Duodenal mucosa (tissue), 2 donors: Measurements from ENCODE around the gene SYNM.

Experiments
- H3K27ac ChIP-seq: one replicate; pipeline ENCODE4 v1.7.0; 2013; ENCODE audit warnings: low read depth, low read length
- H3K27me3 ChIP-seq, 2 donors: one replicate each; pipeline ENCODE4 v1.7.0; 2013; ENCODE audit warnings: low read length in 2 of 2, control low read depth in 1 of 2; ENCODE audit not compliant: insufficient read depth in 2 of 2, control insufficient read depth in 1 of 2
- H3K36me3 ChIP-seq, 2 donors: one replicate each; pipeline ENCODE4 v1.7.0; 2013; ENCODE audit warnings: low read length in 2 of 2, control low read depth in 1 of 2; ENCODE audit not compliant: insufficient read depth in 2 of 2, control insufficient read depth in 1 of 2
- H3K4me1 ChIP-seq, 2 donors: one replicate each; pipeline ENCODE4 v1.7.0; 2013; ENCODE audit warnings: low read length in 2 of 2, control low read depth in 1 of 2; ENCODE audit not compliant: insufficient read depth in 2 of 2, control insufficient read depth in 1 of 2
- H3K4me3 ChIP-seq, 2 donors: one replicate each; pipeline ENCODE4 v1.7.0; 2013; ENCODE audit warnings: low read length in 2 of 2, low read depth in 1 of 2
- H3K9ac ChIP-seq, 2 donors: one replicate each; pipeline ENCODE4 v1.7.0; 2013; ENCODE audit warnings: low read length in 2 of 2, low read depth in 1 of 2
- H3K9me3 ChIP-seq, 2 donors: one replicate each; pipeline ENCODE4 v1.7.0; 2013; ENCODE audit warnings: low read length in 2 of 2, control low read depth in 1 of 2; ENCODE audit not compliant: control insufficient read depth in 1 of 2

SYNM gene

DNA sequence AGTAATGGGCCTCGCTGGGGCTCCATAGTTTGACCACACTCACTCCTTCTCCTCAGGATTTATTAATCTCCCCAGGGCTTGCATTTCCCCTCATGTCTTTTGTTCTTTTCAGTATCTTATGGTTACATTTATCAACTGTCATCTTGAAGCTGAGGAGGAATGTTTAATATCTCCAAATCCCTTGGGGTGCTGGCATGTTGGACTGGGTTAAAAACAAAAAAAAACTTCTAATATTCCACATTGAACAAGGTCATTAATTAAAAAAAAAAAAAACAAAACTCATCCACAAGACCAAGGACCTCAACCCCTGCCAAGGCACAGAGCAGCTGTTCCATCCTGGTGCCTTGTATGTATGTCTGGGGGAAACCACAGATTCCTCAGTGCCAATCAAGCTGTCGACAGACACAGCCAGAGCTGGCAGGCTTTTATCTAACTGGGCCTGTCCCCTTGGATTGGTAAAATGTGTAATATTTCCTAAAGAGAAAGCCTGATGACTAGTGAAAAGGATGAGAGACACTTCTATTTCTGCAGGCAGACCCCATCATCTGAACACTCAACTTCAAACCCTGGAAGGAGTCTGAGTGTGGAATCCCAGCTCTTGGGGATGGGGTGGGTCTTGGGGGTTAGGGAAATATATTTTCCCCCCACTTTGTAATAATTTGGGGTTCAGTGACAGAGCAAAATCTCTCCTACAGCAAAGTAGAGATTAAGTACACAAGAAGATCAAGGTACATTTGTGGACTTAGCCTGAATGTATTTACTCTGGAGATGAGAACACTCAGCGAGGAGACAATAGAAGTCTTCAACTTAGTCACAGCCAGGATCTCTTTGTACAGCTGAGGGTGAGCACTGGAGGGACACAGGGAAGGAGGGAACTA lies 75.4 kb downstream of the SYNM start:
- no peak overlapping the region for H3K27ac ChIP-seq
- no peak overlapping the region for H3K4me3 ChIP-seq
- no peaks in the 10 kb centered on the region for H3K9me3 ChIP-seq
- H3K27me3 ChIP-seq = no peaks in the 10 kb centered on the region
- no peak overlapping the region for H3K9ac ChIP-seq
- H3K4me1 ChIP-seq = no peaks in the 10 kb centered on the region
- peaks cover 0 to 1% of the 10 kb centered on the region in 2 donors for H3K36me3 ChIP-seq

DNA sequence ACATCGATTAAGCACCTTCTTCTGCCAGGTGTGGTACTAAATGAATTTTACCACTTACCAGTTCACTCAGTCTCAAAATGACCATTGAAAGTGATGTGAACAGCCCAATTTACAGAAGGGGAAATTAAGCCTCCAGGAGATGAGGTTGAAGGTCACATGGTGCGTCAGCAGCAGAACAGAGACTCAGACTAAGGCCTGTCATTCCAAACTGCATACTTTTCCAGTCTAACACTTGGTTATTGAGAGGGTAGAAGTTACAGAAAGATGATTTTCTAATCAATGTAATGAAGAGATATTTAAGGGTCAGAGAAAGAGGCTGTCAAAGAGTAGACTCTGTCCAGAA lies 76.1 kb downstream of the SYNM start:
- Histone ChIP-seq H3K9ac (no peak overlapping the region), H3K4me1 (no peaks in the 10 kb centered on the region), H3K9me3 (no peaks in the 10 kb centered on the region)

DNA sequence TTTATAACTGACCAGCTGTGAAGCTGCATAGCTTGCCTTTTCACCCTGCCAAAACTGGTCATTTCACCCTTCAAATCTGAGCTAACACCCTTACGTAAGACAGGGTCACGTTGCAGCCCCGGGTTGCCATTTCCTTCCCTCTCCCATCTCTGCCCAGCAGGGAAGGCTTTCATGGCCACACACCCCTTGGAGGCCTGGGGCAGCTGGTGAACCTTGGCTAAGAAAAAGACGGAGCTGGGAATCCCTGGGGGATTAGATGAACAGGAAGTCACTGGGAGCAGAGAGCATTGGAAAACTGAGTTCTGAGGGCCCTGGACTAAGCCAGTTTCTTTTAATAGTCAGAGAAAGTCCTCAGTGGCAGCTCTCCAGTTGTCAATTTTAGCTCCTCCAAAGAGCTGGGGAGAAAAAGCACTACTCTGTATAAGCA lies 76.7 kb downstream of the SYNM start:
- H3K4me1 ChIP-seq = no peaks in the 10 kb centered on the region
- H3K9ac ChIP-seq = no peak overlapping the region
- no peak overlapping the region for H3K4me3 ChIP-seq
- no peaks in the 10 kb centered on the region for H3K9me3 ChIP-seq
- H3K36me3 ChIP-seq = peaks cover 0 to 7% of the 10 kb centered on the region in 2 donors
- no peak overlapping the region for H3K27ac ChIP-seq
- no peaks in the 10 kb centered on the region for H3K27me3 ChIP-seq

More for the DNA sequence above, 76.1 kb downstream of the SYNM start:
- H3K27me3 ChIP-seq = no peaks in the 10 kb centered on the region
- no peak overlapping the region for H3K27ac ChIP-seq
- no peak overlapping the region for H3K4me3 ChIP-seq
- H3K36me3 ChIP-seq = peaks cover 0 to 7% of the 10 kb centered on the region in 2 donors

- H3K4me3 ChIP-seq = no peak overlapping the region
- no peaks in the 10 kb centered on the region for H3K9me3 ChIP-seq
- H3K27me3 ChIP-seq = no peaks in the 10 kb centered on the region
- no peak overlapping the region for H3K9ac ChIP-seq
- peaks cover 0 to 7% of the 10 kb centered on the region in 2 donors for H3K36me3 ChIP-seq
- no peak overlapping the region for H3K27ac ChIP-seq
- H3K4me1 ChIP-seq = no peaks in the 10 kb centered on the region
These were observed 77.9 kb downstream of the SYNM start for GRCh38 chr15:99182791-99183190.
